ENCODE measurements around the gene N4BP2L2. TPM values are rescaled to one million over a fixed set of nuclear protein-coding genes. Genes with fewer than 3 reads are reported as not detected.
A peak's percentile ranks its signal among the peaks of the same experiment; 100 is the strongest.

N4BP2L2 gene
- total and polyA plus RNA-seq, 5 donors: 63.2 to 180 (median 151) TPM

DNA sequence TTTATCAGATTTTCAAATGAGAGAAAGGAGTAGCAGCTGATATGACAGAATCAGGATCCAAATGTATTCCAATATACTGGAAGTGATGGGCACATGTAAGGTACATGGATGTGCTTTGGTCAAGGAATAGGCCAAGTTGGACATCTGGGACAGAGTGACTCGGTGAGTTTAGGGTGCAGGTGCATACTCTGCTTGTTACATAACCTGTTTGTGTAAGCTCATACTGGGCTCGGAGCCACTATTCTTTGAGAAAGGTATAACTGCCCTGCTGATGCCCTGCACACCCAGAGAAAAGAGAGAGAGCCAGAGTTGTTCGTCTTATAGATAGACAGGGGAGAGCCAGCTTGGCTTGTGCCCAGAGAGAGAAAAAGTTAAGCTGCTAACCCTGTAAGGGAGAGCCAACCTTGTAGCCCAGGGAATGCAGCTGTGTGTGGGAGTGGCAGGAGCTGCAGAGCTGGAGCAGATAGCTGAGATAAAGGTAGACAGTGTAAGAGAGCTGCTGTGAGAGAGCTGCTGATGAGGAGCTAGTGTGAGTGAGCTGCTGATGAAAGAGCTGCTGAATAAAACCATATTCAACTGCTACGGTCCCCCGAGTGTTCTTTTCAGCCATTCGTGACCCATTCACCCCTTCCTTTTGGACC lies 70.0 kb downstream of the N4BP2L2 start:
- 70% methylated on average over 6 of the region's 6 CpGs for WGBS
- Histone ChIP-seq H3K27ac (ENCODE audit: low read length) (no peak overlapping the region), H3K9me3 (ENCODE audit: control insufficient read depth, low read length) (no peaks in the 10 kb centered on the region), H3K4me3 (ENCODE audit: low read length) (no peak overlapping the region), H3K27me3 (ENCODE audit: control insufficient read depth, insufficient read depth) (no peaks in the 10 kb centered on the region), H3K4me1 (ENCODE audit: control insufficient read depth, insufficient read depth, low read length) (no peaks in the 10 kb centered on the region)
- intact Hi-C loops (cut with DNase I): no loop called here
- ATAC-seq: peak; percentile 21 to 22
- no peak for DNase-seq

DNA sequence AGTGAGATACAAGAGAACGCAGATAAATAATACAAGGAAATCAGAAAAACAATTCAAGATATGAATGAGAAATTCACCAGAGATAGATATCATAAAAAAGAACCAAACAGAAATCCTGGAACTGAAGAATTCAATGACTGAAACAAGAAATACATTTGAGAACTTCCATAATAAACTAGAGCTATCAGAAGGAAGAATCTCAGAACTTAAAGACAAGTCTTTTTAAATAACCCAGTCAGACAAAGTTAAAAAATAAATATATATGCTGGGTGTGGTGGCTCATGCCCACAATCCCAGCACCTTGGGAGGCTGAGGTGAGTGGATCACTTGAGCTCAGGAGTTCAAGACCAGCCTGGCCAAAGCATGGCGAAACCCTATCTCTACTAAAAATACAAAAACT lies 82.0 kb downstream of the N4BP2L2 start:
- DNase-seq: no peak
- H3K9me3 ChIP-seq (ENCODE audit: control insufficient read depth, low read length): no peaks in the 10 kb centered on the region
- no peaks in the 10 kb centered on the region for H3K27me3 ChIP-seq (ENCODE audit: control insufficient read depth, insufficient read depth)
- H3K4me1 ChIP-seq (ENCODE audit: control insufficient read depth, insufficient read depth, low read length): no peaks in the 10 kb centered on the region
- 95% methylated on average over 2 of the region's 2 CpGs for WGBS
- ATAC-seq: no peak
- H3K27ac ChIP-seq (ENCODE audit: low read length): no peak overlapping the region
- no peak overlapping the region for H3K4me3 ChIP-seq (ENCODE audit: low read length)
- intact Hi-C loops (cut with DNase I): no loop called here

DNA sequence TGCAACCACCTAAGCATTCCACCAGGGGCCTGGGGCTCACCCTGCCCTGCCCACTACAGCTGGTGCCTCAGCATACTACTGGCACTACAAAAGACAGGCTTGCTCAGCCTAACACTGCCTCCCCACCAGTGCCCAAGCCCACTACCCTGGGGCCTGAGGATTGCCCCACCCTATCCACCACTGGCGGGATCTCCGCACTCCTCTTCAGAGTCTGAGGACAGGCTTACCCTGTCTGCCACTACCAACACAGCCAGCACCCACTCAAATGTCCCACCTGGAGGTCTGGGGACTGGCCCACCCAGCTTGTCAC lies 83.0 kb downstream of the N4BP2L2 start:
- intact Hi-C loops (cut with DNase I): no loop called here
- Histone ChIP-seq H3K9me3 (ENCODE audit: control insufficient read depth, low read length) (no peaks in the 10 kb centered on the region), H3K27ac (ENCODE audit: low read length) (no peak overlapping the region), H3K4me3 (ENCODE audit: low read length) (no peak overlapping the region), H3K4me1 (ENCODE audit: control insufficient read depth, insufficient read depth, low read length) (no peaks in the 10 kb centered on the region), H3K27me3 (ENCODE audit: control insufficient read depth, insufficient read depth) (no peaks in the 10 kb centered on the region)
- 100% methylated on average over 2 of the region's 2 CpGs for WGBS
- no peak for DNase-seq
- peak in 1 of 2 donors; percentile 16 for ATAC-seq

DNA sequence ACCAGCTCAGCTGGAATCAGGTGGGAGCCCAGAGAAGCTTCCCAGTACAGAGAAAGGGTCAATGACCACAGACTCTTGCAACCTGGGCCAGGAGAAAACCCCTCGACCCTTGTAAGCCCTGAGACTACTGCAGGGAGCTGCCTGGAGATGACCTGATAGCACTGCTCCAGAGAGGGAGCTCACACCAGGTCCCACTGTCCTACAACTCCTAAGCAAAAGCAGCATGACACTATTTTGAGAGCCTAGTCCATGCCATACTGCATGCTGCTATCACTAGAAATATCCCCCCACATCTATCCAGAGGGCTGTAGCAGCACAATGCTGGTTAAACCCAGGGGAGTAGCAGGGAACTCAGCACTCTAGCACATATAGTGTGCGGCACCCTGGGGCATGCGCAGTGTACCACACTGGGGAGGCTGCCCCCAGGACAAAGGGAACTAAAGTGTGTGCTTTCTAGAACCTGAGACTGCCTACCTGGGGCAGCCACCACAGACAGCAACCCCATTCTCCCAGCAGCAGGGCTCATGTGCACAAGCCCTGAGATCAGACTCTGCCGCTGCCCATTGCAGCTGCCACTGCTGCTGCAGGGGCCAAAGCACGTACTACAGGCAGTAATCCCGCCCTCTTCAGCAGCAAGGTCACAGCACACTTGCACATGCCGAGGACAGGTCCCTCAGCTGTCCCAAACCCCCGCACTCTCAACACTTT lies 83.6 kb downstream of the N4BP2L2 start:
- no peak overlapping the region for H3K27ac ChIP-seq (ENCODE audit: low read length)
- DNase-seq (no peak), ATAC-seq (peak; percentile 25 to 43)
- WGBS: 88% methylated on average over 8 of the region's 8 CpGs
- H3K27me3 ChIP-seq (ENCODE audit: control insufficient read depth, insufficient read depth): no peaks in the 10 kb centered on the region
- no peaks in the 10 kb centered on the region for H3K4me1 ChIP-seq (ENCODE audit: control insufficient read depth, insufficient read depth, low read length)
- intact Hi-C loops (cut with DNase I): no loop called here
- no peaks in the 10 kb centered on the region for H3K9me3 ChIP-seq (ENCODE audit: control insufficient read depth, low read length)
- H3K4me3 ChIP-seq (ENCODE audit: low read length): no peak overlapping the region

DNA sequence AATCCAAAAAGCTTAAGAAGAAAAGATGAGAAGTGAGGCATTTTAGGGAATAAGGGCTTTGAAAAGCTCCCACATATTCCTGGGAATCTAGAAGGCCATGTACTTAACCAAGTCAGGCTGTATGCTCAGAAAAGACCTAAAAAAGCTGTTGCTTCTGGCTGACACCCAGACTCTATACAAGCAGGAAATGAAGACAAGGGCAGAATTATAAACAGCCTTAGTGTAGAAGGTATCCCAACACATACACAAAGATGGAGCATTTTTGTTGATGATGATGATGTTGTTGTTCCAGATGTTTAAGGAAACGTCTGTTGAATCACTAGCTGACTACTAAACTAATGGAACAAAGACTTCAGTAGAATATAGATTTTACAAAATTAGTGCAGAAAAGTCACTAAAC lies 84.6 kb downstream of the N4BP2L2 start:
- intact Hi-C loops (cut with DNase I): no loop called here
- 56% methylated on average over 1 of the region's 1 CpG for WGBS
- ATAC-seq: no peak

DNA sequence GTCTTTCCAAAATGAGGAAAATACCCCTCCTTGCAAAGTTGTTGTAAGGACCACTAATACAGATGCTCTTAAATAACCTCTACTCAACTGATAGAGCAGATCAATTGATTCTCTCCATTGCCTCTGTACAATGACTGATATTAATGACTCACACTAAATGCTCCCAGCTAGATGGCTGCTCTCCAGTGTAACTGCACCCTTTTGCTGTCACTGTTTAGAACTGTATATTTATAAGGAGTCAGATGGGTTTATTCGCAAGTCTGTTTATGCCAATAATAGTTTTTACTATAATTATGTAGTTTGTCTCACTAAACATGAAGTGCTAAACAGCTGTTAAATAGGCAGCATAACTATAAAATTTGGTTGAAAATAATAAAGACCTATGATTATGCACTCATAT lies 89.6 kb downstream of the N4BP2L2 start:
- Histone ChIP-seq H3K4me1 (ENCODE audit: control insufficient read depth, insufficient read depth, low read length) (no peaks in the 10 kb centered on the region), H3K9me3 (ENCODE audit: control insufficient read depth, low read length) (no peaks in the 10 kb centered on the region), H3K4me3 (ENCODE audit: low read length) (no peak overlapping the region), H3K27me3 (ENCODE audit: control insufficient read depth, insufficient read depth) (no peaks in the 10 kb centered on the region), H3K27ac (ENCODE audit: low read length) (no peak overlapping the region)
- WGBS: 98% methylated on average over 1 of the region's 1 CpG
- no peak for DNase-seq
- intact Hi-C loops (cut with DNase I): no loop called here
- no peak for ATAC-seq

More for the DNA sequence above, 84.6 kb downstream of the N4BP2L2 start:
- Histone ChIP-seq H3K27me3 (ENCODE audit: control insufficient read depth, insufficient read depth) (no peaks in the 10 kb centered on the region), H3K27ac (ENCODE audit: low read length) (no peak overlapping the region), H3K4me3 (ENCODE audit: low read length) (no peak overlapping the region), H3K9me3 (ENCODE audit: control insufficient read depth, low read length) (no peaks in the 10 kb centered on the region), H3K4me1 (ENCODE audit: control insufficient read depth, insufficient read depth, low read length) (no peaks in the 10 kb centered on the region)
- no peak for DNase-seq

DNA sequence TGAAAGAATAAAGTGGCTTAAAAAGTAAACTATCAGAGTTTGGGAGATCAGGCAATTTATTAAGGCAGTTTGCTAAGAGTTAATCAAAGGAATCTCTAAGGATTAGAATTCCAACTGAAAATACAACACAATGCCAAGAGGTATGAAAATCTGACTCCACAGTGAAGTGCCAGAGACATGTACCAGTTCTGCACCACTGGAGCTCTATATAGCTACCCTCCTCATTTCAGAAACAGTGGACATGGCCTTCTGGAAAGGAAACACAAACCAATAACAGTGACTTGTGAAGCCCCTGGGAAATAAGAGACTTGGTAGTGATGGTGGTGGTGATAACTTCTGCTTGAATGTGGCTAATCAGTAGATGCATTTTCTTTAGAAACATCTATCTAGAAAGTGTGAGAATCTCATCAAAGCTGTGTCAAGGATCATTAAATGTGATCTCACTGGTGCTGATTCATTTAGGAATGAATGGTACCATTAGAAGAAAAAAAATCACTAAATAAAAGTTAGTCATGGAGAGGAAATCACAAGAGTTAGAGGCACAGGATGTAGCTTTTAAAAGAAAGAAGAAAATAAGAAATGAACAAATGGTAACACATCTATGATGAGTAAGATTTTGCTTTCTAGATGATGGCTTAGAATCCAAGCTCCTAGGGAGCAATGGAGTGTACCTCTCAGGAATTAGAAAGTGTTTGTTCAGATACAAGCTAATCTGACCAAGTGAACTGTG lies 90.5 kb downstream of the N4BP2L2 start:
- Histone ChIP-seq H3K4me1 (ENCODE audit: control insufficient read depth, insufficient read depth, low read length) (no peaks in the 10 kb centered on the region), H3K27ac (ENCODE audit: low read length) (no peak overlapping the region), H3K27me3 (ENCODE audit: control insufficient read depth, insufficient read depth) (no peaks in the 10 kb centered on the region), H3K4me3 (ENCODE audit: low read length) (no peak overlapping the region), H3K9me3 (ENCODE audit: control insufficient read depth, low read length) (no peaks in the 10 kb centered on the region)
- ATAC-seq (no peak), DNase-seq (no peak)
- intact Hi-C loops (cut with DNase I): no loop called here

DNA sequence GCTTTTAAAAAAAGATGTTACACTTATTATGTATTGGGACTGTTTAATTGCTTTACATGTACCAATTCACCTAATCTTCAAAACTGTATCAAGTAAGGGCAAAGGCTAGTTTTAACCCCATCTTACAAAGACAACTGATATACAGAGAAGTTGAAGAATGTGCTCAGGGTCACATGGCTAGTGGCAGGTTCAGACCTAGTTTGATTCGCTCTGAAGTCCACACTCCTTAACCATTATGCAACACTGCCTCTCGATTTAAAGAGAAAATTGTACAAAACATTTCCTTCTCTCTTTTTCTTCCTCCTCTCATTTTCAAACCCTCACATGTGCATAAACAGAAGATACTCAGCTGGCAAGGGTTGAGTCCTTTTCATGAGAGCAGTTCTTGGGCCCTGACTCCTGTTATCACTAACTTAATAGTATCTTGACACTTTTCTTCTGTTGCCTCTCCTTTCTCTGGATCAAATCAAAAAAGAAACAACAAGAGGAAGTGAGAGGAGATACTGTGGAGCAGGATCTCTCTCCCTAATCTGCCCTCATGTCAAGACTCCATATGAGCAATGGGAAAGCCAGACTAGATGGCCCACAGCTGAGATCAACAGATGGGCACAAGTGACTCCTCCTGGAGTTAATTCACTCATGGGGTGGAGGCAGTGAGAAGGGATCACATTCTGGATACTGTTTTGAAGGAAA lies 91.7 kb downstream of the N4BP2L2 start:
- no peak overlapping the region for H3K4me3 ChIP-seq (ENCODE audit: low read length)
- ATAC-seq: peak in 1 of 2 donors; percentile 37
- no peak overlapping the region for H3K27ac ChIP-seq (ENCODE audit: low read length)
- no peaks in the 10 kb centered on the region for H3K9me3 ChIP-seq (ENCODE audit: control insufficient read depth, low read length)
- no peak for DNase-seq
- no peaks in the 10 kb centered on the region for H3K4me1 ChIP-seq (ENCODE audit: control insufficient read depth, insufficient read depth, low read length)
- intact Hi-C loops (cut with DNase I): no loop called here
- WGBS: 50% methylated on average over 2 of the region's 2 CpGs
- no peaks in the 10 kb centered on the region for H3K27me3 ChIP-seq (ENCODE audit: control insufficient read depth, insufficient read depth)

DNA sequence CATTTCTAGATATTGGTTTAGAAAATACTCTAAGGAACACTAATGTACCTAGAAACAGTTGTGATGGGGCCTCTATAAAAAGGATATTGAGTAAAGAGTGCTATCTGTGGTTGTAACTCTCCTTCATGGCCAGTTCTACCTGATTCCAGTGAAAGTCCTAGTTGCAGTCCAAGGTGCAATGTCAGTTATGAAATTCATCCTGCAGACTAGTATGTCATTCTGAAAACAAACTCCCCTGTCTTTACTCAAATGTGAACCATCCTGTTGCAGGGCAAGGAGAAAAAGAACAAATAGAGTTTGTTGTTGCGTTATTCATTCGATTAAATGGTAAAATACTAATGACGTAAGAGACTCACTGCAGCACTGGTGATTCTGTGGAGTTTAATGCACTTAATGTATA lies 92.4 kb downstream of the N4BP2L2 start:
- Histone ChIP-seq H3K9me3 (ENCODE audit: control insufficient read depth, low read length) (no peaks in the 10 kb centered on the region), H3K27me3 (ENCODE audit: control insufficient read depth, insufficient read depth) (no peaks in the 10 kb centered on the region), H3K4me3 (ENCODE audit: low read length) (no peak overlapping the region), H3K4me1 (ENCODE audit: control insufficient read depth, insufficient read depth, low read length) (no peaks in the 10 kb centered on the region), H3K27ac (ENCODE audit: low read length) (no peak overlapping the region)
- 94% methylated on average over 3 of the region's 3 CpGs for WGBS
- intact Hi-C loops (cut with DNase I): no loop called here
- ATAC-seq (no peak), DNase-seq (no peak)

DNA sequence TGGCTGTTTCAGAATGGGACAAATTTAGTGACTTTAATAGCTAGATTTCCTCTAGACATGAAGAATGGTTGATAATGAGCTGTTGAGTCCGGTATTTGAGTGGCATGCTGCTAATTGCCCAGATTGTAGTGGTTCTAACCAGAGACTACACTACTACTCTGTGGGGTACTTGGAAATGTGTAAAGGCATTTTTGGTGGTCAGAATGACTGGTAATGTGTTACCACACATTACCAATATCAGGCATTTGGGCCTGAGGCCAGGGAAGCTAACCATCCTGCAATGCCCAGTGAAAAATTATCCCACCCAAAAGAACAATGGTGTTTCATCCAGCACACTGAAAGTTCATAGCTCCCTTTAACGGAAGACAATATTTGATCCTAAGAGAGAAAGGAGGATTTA lies 93.1 kb downstream of the N4BP2L2 start:
- no peak for DNase-seq
- WGBS: 96% methylated on average over 2 of the region's 2 CpGs
- H3K27me3 ChIP-seq (ENCODE audit: control insufficient read depth, insufficient read depth): no peaks in the 10 kb centered on the region
- H3K9me3 ChIP-seq (ENCODE audit: control insufficient read depth, low read length): no peaks in the 10 kb centered on the region
- no peaks in the 10 kb centered on the region for H3K4me1 ChIP-seq (ENCODE audit: control insufficient read depth, insufficient read depth, low read length)
- no peak overlapping the region for H3K27ac ChIP-seq (ENCODE audit: low read length)
- ATAC-seq: no peak
- no peak overlapping the region for H3K4me3 ChIP-seq (ENCODE audit: low read length)
- intact Hi-C loops (cut with DNase I): no loop called here

DNA sequence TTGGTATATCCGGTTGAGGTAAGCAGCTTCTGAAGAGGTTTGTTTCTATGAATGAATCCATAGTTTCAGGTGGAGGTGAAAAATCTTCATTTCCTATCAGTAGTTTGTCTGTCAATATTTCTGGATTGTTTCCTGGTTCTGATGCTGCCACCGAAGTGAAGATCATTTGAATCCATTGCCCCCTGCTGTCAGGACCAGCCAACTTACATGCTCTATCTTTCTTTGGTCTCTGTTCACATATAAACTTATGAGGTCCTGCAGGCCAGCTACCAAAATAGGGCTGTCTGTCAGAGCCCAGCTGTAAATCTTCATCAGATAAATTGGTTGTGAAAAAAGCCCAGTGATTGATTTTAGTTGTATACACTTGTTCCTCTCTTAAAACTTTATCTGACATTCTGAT lies 95.5 kb downstream of the N4BP2L2 start:
- DNase-seq (no peak), ATAC-seq (no peak)
- intact Hi-C loops (cut with DNase I): no loop called here
- H3K9me3 ChIP-seq (ENCODE audit: control insufficient read depth, low read length): no peaks in the 10 kb centered on the region
- WGBS: 52% methylated on average over 2 of the region's 2 CpGs
- no peaks in the 10 kb centered on the region for H3K27me3 ChIP-seq (ENCODE audit: control insufficient read depth, insufficient read depth)
- no peak overlapping the region for H3K4me3 ChIP-seq (ENCODE audit: low read length)
- no peaks in the 10 kb centered on the region for H3K4me1 ChIP-seq (ENCODE audit: control insufficient read depth, insufficient read depth, low read length)
- H3K27ac ChIP-seq (ENCODE audit: low read length): no peak overlapping the region

All from right cardiac atrium (tissue), 5 donors.